ENCODE data around the gene ZNF274.
"Not testable (repeated sequence)": the region's sequence is repeated elsewhere in the genome, so short reads cannot be mapped to it uniquely, and the experiment has no call there.

The ZNF274 gene

GRCh38 chr19:58182989-58183816, at the start of gene ZNF274:
ZNF274 (plus strand) TSS chr19:58183061; CDS start chr19:58183966, 905 bp downstream.
- peak; percentile 88 to 91 for DNase-seq (ENCODE audit: low read depth in 2 of 2)

- no peak for DNase-seq (ENCODE audit: low read depth in 2 of 2)
These were observed 48.6 kb upstream of the ZNF274 start for GRCh38 chr19:58134244-58134643.

- no peak for DNase-seq (ENCODE audit: low read depth in 2 of 2)
These were observed 37.0 kb upstream of the ZNF274 start for GRCh38 chr19:58145849-58146248.

- DNase-seq (ENCODE audit: low read depth in 2 of 2), result not testable (repeated sequence)
These were observed 35.4 kb upstream of the ZNF274 start for GRCh38 chr19:58147475-58147874.

DNA sequence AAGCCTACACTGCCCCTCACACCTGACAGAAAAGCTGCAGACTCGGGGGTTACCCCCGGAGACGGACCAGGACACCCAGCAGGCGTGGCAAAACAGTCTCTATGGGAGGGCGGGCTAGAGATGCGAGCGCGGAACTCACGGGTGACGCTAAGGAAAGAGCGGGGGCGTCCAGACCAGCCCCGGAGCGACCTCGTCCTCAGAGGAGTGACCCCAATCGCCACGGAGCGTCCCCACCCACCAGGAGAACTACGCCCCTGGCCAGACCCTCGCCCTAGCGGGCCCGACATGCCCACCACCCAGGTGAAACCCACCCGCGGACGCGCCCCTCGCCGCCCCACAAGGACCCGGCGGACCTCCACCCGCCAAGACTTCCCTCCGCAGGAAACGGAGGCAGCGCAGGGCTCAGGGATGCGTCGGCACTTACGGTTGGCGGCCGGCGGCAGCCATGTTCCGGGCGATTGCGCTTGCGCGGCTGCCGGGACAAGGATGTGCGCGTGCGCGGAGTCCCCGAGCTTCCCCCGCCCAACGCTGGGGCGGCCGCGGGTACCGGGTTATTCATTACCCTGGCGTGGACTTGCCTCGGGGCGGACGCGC, 32.4 kb upstream of the ZNF274 start, which contains the start of gene ZNF329:
ZNF329 (minus strand) TSS at position 462 of the 594 bp plus-strand sequence. CDS start 21,286 bp downstream, outside the sequence.
- peak; percentile 87 to 90 for DNase-seq (ENCODE audit: low read depth in 2 of 2)

- no peak for DNase-seq (ENCODE audit: low read depth in 2 of 2)
These were observed 29.5 kb upstream of the ZNF274 start for GRCh38 chr19:58153386-58153785.

GRCh38 chr19:58154287-58154678, 28.6 kb upstream of the ZNF274 start:
- DNase-seq (ENCODE audit: low read depth in 2 of 2), result no peak

DNA sequence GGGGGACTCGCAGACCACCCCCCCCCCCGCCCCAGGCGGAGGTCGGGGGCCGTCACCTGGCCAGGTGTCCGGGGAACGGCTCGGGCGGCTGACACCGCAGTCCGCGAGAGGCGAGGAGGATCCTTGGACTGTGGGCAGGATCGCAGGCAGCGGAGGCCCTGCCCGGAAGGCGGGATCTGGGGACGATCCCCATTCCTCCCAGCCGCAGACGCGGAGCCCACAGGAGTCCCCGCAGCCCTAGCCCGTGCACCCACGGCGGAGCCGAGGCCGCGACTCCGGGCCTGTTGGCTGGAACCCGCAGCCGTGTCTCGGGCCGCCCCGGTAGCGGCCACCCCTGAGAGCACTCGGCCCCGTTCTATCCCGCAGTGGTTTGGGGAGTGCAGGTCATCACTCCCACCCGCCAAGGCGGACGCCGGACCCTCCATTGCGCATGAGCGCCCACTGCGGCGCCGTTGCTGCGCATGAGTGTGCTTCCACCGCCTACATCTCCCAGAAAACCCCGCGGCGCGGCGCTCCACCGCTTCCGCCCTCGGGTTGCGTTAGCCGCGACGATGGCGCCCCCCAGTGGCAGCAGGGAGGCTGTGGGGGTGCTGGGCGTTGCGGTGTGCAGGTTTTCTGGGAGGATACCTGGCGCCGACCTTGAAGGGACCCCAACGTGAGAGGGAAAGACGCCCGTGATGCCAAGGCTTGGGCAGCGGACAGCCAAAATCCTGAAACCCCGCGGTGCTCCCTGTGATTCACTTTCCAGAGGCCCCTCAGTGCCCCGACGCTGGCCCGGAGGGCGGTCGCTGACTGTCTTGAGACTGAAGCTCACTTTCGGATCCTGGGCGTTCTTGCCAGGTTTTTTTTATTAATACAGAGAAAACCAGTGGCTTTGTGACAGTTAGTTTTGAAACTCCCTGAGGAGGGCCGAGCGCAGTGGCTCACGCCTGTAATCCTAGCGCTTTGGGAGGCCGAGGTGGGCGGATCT, 27.9 kb upstream of the ZNF274 start:
- peak; percentile 97 to 98 for DNase-seq (ENCODE audit: low read depth in 2 of 2)

DNA sequence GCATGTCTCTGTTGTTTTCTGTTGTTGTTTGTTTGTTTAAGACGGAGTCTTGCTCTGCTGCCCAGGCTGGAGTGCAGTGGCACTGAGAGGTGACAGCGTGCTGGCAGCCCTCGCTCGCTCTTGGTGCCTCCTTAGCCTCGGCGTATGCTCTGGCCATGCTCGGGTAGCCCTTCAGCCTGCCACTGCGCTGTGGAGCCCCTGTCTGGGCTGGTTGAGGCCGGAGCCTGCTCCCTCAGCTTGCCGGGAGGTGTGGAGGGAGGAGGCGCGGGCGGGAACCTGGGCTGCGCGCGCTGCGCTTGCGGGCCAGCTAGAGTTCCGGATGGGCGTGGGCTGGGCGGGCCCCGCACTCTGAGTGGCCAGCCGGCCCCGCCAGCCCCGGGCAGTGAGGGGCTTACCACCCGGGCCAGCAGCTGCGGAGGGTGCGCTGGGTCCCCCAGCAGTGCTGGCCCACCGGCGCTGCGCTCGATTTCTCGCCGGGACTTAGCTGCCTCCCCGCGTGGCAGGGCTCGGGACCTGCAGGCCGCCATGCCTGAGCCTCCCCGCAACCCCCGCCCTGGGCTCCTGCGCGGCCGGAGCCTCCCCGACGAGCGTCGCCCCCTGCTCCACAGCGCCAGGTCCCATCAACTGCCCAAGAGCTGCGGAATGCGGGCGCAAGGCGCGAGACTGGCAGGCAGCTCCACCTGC, 25.7 kb upstream of the ZNF274 start:
- DNase-seq (ENCODE audit: low read depth in 2 of 2), result no peak

DNA sequence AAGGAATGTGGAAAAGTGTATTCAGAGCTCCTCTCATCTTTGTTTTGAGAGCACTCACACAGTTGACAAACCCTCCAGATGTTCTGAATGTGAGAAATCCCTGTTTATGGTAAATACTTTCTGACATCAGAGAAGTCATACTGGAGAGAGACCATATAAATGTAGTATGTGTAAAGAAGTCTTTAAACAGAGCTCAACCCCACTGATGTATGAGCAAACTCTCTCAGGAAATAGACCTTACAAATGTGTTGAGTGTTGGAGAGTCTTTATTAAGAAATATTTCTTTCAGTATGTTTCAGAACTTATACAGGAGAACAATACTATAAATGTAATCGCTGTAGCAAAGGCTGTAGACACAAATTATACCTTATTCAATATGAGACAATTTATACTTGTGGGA, 16.6 kb upstream of the ZNF274 start:
- DNase-seq (ENCODE audit: low read depth in 2 of 2), result no peak

DNA sequence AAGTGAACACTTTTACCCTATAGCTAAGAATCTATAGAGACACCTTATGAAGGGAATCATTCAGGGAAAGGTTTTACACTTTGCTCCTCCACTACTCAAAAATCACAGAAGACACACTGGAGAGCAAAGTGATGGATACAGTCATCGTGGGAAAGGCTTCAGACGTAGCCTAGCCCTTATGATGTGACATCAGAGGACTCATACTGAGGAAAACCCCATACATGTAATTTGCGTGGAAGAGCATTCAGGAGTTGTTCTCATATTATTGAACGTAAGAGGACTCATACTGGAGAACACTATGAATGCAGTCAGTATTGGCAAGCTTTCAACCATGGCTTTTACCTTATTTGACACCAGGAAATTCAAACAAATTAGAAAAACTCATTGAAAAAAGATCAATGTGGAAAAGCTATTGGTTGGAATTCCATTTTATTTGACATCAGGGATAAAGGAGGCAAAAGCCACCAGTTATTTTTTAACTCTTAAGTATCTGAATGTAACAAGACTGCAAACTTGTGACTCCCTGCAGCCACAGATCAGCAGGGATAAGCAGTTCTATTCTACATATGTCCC, 16.1 kb upstream of the ZNF274 start:
- DNase-seq (ENCODE audit: low read depth in 2 of 2), result no peak

DNA sequence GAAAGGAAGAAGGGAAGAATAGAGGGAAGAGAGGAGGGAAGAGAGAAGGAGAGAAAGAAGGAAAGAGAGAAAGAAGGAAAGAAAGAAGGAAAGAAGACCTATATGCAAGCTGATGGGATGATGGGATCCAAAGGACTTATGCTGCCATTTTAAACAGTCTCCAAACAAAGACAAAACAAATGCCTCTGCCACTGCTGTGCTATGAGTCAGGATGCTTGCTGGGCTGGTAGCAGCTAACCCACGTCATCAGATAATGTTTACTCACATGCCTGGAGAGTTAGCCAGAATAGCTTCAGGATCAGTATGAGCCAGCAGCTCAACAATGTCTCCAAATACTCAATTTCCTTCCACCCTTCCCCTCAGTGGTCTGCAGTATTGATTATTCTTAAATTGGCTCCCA, 12.0 kb upstream of the ZNF274 start:
- DNase-seq (ENCODE audit: low read depth in 2 of 2), result no peak

DNA sequence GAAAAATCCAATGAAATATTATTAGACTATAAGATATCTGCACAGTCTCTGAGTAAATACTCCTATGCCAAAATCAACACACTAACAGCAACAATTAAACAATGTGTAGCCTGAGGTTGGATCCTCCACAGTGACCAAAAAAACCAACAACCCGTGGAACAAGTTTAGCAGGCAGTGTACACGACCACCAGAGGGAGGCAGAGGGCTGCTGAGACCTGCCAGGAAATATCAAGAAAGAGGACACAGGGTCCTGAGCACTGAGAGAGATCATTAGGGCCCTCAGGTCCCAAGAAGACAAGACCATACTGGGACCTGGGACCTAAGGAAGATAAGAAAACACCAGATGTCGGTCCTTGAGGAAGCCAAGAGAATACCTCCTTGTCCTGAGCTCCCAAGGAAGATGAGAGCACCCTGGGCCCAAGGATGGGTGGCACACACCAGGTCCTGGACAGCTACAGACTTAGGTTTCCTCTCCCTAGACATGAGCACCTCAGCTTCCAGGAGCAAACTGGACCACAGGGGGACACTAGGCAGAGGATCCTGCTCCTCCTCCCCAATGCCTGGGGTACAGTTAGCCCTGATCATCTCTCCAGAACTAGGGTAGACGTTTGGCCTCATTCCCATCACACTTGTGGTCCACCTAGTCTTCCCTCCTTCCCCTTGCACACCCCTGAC, 822 bp upstream of the ZNF274 start:
- DNase-seq (ENCODE audit: low read depth in 2 of 2), result peak; percentile 28 to 32

DNA sequence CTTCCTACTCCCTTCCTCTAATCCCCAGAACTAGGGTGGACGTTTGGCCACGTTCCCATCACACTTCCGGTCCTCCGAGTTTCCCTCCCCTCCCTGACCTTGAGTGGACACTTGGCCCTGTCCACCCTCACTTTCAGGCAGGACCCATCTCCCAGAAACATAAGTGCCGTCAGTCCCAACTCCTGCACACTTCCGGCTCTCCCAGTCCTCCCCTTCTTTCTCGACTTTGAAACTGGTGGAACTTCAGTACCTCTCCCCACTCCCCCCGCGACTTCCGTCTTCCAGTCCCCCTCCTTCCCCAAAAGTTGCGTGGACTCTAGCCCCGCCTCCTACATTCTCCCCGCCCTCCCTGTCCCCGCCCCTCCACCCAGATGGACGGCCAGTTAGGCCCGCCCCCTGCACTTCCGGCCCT, 278 bp upstream of the ZNF274 start:
- DNase-seq (ENCODE audit: low read depth in 2 of 2), result peak in 1 of 2 donors; percentile 62

DNA sequence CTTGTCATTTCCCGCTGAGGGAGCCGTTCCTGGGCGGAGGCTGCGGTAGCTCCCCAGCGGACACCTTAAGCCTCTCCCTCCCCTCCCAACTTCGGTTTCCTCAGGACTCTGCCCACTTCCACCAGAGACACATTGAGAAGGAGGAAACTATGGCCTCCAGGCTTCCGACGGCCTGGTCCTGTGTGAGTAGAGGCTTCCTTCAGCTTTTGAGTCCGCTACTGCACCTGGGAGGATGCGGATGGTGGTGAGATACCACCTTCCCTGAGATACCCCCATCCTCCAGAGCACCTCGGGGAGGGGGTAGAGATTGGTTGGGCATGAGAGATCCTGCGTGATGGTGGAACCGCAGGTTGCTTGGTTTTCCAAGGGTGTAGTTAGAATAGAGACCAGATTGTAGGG, 955 bp downstream of the ZNF274 start:
- peak in 1 of 2 donors; percentile 1 for DNase-seq (ENCODE audit: low read depth in 2 of 2)

DNA sequence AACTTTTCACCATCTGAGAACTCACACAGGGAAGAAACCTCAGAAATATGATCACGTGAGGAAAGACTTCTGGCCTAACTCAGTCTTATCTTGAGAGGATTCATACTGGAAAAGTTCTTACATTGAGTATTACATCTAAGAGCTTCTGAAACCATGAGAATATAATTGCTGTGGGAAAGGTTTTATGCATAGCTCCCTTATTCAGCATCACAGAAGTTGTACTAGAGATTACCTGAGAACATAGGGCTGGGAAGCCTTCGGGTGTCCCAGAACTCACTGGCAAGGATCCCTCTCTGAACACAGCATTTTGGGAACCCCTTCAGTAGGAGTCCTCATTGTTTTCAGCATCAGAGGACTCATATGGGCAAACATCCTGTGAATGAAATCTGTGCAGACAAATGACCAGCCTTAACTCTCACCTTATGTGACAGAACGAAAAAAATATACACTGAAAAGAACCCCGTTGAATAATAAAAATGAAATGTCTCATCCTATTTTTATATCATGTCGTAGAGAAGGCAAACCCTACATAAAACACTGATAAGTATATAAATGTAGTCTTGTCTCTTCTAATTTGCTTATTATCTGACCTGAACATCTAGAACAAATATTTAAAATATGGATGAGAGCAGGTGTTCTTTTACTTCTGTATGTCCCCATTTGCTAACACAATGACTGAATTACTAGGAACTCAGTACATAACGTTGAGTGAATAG, 14.2 kb downstream of the ZNF274 start:
- no peak for DNase-seq (ENCODE audit: low read depth in 2 of 2)

- no peak for DNase-seq (ENCODE audit: low read depth in 2 of 2)
These were observed 21.1 kb downstream of the ZNF274 start for GRCh38 chr19:58203814-58204475.

DNA sequence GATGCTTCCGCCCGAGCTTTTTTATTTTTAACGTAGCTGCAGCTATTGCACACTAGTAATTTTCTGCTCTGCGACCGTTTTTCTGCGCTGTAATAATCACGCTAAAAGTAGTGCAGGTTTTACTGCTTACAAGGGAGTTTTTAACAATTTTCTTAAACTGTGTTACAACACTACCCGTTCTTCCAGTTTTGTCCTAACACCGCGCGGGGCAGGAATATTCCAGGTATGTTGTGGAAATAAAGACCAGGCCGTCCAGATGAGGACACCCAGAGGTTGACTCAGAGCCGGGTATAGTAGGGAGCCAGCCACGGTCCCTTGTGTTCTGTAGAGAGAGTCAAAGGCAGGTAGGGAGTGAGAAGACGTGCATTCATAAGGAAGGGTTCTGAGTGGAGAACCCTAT, 21.7 kb downstream of the ZNF274 start:
- DNase-seq (ENCODE audit: low read depth in 2 of 2), result no peak

GRCh38 chr19:58209577-58209976, 26.7 kb downstream of the ZNF274 start:
- no peak for DNase-seq (ENCODE audit: low read depth in 2 of 2)

All from stimulated activated CD8-positive, alpha-beta memory T cell treated with anti-CD3 and anti-CD28 coated beads, Interleukin-2, amount 100 ng/mL, for 48 hours (primary cell).